ENCODE data around the gene LANCL3. TPM values are rescaled to one million over a fixed set of nuclear protein-coding genes. Genes with fewer than 3 reads are reported as not detected.

The LANCL3 gene
- total RNA-seq, 1 experiment from 2014 or later = 0.26 TPM

- Histone ChIP-seq H3K14ac (ENCODE audit: insufficient read depth, low read length) (no peak overlapping the region), H2BK5ac (ENCODE audit: insufficient read length, low read length) (no peak overlapping the region), H3K23ac (ENCODE audit: insufficient read length, low read depth, low read length) (no peak overlapping the region), H3K23me2 (ENCODE audit: insufficient read length, low read depth, low read length, poor library complexity, severe bottlenecking) (no peaks in the 10 kb centered on the region), H3K79me1 (ENCODE audit: insufficient read depth, low read depth, low read length, poor library complexity, severe bottlenecking) (no peaks in the 10 kb centered on the region), H3K4ac (ENCODE audit: low read depth, low read length) (no peak overlapping the region), H3K18ac (ENCODE audit: insufficient read length, low read depth, low read length) (no peak overlapping the region), H2BK20ac (ENCODE audit: low read depth, low read length, poor library complexity, severe bottlenecking) (no peak overlapping the region), H3K56ac (ENCODE audit: insufficient read length, low read depth, low read length) (no peak overlapping the region), H3T11ph (ENCODE audit: low read length) (no peak overlapping the region), H2AFZ (ENCODE audit: low read length) (no peak overlapping the region), H3K4me1 (ENCODE audit: insufficient read depth, low read length) (no peaks in the 10 kb centered on the region), H3K27ac (ENCODE audit: insufficient read length, low read depth, low read length) (no peak overlapping the region), H3K4me2 (ENCODE audit: insufficient read depth, insufficient read length, low read length) (no peak overlapping the region), H3K27me3 (ENCODE audit: insufficient read depth, low read length) (no peaks in the 10 kb centered on the region), H3K9me3 (ENCODE audit: control insufficient read depth, low read depth, low read length) (no peaks in the 10 kb centered on the region), H2BK15ac (ENCODE audit: low read depth, low read length) (no peak overlapping the region), H2BK120ac (ENCODE audit: low read depth, low read length, poor library complexity, severe bottlenecking) (no peak overlapping the region), H3K79me2 (ENCODE audit: insufficient read depth, low read length) (no peaks in the 10 kb centered on the region), H3K9ac (ENCODE audit: extremely low read depth, insufficient read length, low read length) (no peak overlapping the region), H4K91ac (ENCODE audit: insufficient read length, low read depth, low read length) (no peak overlapping the region), H4K20me1 (ENCODE audit: control insufficient read depth, insufficient read depth, insufficient read length) (no peaks in the 10 kb centered on the region), H4K8ac (replicated peaks; ENCODE audit: insufficient read length, low read depth, low read length) (no peak overlapping the region), H2AK5ac (ENCODE audit: insufficient read length, low read length) (no peak overlapping the region), H2BK12ac (ENCODE audit: insufficient read length, low read depth, low read length) (no peak overlapping the region), H4K5ac (ENCODE audit: insufficient read length, low read depth, low read length) (no peak overlapping the region)
- Mint-ChIP-seq H3K27ac (no peak overlapping the region), H3K9me3 (peaks cover 47 to 57% of the 10 kb centered on the region in 2 experiments), H3K27me3 (ENCODE audit: low read depth) (no peaks in the 10 kb centered on the region), H3K4me1 (no peaks in the 10 kb centered on the region), H3K4me3 (no peak overlapping the region), H3K36me3 (ENCODE audit: insufficient read depth in 1 of 3, low read depth in 3 of 3) (no peaks in the 10 kb centered on the region)
- no peak for TF ChIP-seq CTCF (conservative IDR thresholded peaks at IDR 0.05)
- no peak for DNase-seq
Measured at GRCh38 chrX:37716602-37717001, 145.1 kb downstream of the LANCL3 start.
